Type B pancreatic cell (in vitro differentiated cells): Measurements from ENCODE around the gene DNAAF8. TPM values are rescaled to one million over a fixed set of nuclear protein-coding genes. Genes with fewer than 3 reads are reported as not detected.

Experiments
- DNase-seq: peaks from one replicate; pipeline ENCODE4 v3.0.0; 2021; ENCODE audit warnings: mixed read lengths; ENCODE audit not compliant: unreplicated experiment; ENCODE audit errors: extremely low spot score
- H3K27ac Mint-ChIP-seq: 2 replicates; pipeline ENCODE4 v1.8.0; 2021; ENCODE audit warnings: mild to moderate bottlenecking, mixed read lengths
- H3K27me3 Mint-ChIP-seq: 2 replicates; pipeline ENCODE4 v1.8.0; 2021; ENCODE audit warnings: mixed read lengths
- H3K36me3 Mint-ChIP-seq: 2 replicates; pipeline ENCODE4 v1.8.0; 2021; ENCODE audit warnings: mixed read lengths
- H3K4me1 Mint-ChIP-seq: one replicate; pipeline ENCODE4 v1.8.0; 2021; ENCODE audit warnings: mixed read lengths; ENCODE audit not compliant: unreplicated experiment
- H3K4me3 Mint-ChIP-seq: 2 replicates; pipeline ENCODE4 v1.8.0; 2021; ENCODE audit warnings: mild to moderate bottlenecking, mixed read lengths
- H3K9me3 Mint-ChIP-seq: 2 replicates; pipeline ENCODE4 v1.8.0; 2021; ENCODE audit warnings: mixed read lengths
- total RNA-seq: library from RNA; stranded (reverse); gene quantifications from 2 replicates; pipeline ENCODE4 v1.2.1, GENCODE V29; 2021; ENCODE audit warnings: low replicate concordance
- TF ChIP-seq, protein P1 (sequence below): fragments of 200-600 bp; sonication (generic); conservative IDR thresholded peaks from 2 replicates; pipeline ENCODE4 v1.5.0; 2021; ENCODE audit warnings: antibody characterized with exemption, mild to moderate bottlenecking

Gene DNAAF8
- total RNA-seq, 1 donor from 2014 or later = 2.6 TPM

DNA sequence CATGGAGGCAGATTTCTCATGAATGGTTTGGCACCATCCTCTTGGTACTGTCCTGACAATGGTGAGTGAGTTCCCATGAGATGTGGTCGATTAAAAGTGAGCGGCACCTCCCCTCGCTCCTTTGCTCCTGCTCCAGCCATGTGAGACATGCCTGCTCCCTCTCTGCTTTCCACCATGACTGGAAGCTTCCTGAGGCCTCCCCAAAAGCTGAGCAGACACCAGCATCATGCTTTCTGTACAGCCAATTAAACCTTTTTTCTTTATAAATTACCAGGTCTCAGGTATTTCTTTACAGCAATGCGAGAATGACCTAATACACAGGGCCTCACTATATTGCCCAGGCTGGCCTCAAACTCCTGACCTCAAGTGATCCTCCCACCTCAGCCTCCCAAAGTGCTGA lies 20.5 kb downstream of the DNAAF8 start:
- DNase-seq = no peak
- Mint-ChIP-seq H3K36me3 (peaks cover 22% of the 10 kb centered on the region), H3K9me3 (no peaks in the 10 kb centered on the region), H3K4me1 (no peaks in the 10 kb centered on the region), H3K27ac (no peak overlapping the region), H3K4me3 (no peak overlapping the region), H3K27me3 (no peaks in the 10 kb centered on the region)
- TF ChIP-seq, protein P1, sequence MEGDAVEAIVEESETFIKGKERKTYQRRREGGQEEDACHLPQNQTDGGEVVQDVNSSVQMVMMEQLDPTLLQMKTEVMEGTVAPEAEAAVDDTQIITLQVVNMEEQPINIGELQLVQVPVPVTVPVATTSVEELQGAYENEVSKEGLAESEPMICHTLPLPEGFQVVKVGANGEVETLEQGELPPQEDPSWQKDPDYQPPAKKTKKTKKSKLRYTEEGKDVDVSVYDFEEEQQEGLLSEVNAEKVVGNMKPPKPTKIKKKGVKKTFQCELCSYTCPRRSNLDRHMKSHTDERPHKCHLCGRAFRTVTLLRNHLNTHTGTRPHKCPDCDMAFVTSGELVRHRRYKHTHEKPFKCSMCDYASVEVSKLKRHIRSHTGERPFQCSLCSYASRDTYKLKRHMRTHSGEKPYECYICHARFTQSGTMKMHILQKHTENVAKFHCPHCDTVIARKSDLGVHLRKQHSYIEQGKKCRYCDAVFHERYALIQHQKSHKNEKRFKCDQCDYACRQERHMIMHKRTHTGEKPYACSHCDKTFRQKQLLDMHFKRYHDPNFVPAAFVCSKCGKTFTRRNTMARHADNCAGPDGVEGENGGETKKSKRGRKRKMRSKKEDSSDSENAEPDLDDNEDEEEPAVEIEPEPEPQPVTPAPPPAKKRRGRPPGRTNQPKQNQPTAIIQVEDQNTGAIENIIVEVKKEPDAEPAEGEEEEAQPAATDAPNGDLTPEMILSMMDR = no peak

DNA sequence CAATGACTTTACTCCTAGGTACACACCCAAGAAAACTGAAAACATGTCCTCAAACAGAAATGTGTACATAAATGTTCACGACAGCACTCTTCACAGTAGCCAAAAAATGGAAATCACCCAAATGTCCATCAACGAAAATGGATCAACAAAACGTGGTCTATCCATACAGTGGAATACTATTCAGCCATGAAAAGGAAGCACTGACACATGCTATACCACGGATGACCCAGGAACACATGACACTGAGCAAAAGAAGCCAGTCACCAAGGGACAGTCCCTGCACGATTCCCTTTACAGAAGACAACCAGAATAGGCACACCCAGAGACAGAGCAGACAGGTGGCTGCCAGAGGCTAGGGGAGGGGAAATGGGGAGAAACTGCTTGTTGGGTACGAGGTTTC lies 21.4 kb downstream of the DNAAF8 start:
- no peak for DNase-seq
- no peak overlapping the region for H3K27ac Mint-ChIP-seq
- TF ChIP-seq, protein P1 = no peak
- H3K4me1 Mint-ChIP-seq = no peaks in the 10 kb centered on the region
- H3K4me3 Mint-ChIP-seq = no peak overlapping the region
- H3K9me3 Mint-ChIP-seq = no peaks in the 10 kb centered on the region
- peaks cover 24% of the 10 kb centered on the region for H3K36me3 Mint-ChIP-seq
- H3K27me3 Mint-ChIP-seq = no peaks in the 10 kb centered on the region

DNA sequence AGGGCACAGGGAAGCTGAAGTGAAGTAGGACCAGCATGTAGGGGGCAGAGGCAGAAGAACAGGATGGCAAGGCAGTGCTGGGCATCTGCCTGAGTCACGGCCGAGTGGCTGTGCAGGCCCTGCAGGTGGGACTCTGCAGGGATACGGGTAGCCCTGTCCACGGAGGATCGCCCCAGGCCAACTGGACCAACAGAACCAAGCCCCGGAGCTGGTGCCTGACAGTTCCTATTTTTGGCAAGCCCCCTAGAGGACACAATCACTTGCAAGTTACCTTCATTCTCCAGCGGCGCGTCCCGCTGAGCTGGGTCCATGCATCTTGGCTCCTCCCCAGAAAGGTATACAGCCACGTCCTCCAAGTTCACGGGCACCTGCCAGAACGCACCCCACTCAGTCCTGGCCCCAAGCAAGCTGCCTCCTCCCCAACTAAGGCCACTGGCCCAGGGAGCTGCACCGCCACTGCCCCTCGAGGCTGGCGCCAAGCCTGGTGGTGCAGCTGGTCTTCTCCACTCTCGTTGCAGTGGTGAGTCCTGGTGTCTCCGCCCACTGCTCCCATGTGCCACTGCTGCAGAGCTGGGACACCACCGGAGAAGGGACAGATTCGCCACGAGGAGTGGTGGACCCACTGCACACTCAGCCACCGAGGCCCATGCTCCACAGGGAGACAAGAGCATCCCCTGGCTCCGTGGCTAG lies 26.0 kb downstream of the DNAAF8 start:
- TF ChIP-seq, protein P1 = no peak
- H3K27ac Mint-ChIP-seq = no peak overlapping the region
- H3K4me1 Mint-ChIP-seq = no peaks in the 10 kb centered on the region
- no peaks in the 10 kb centered on the region for H3K27me3 Mint-ChIP-seq
- H3K4me3 Mint-ChIP-seq = no peak overlapping the region
- peaks cover 20% of the 10 kb centered on the region for H3K36me3 Mint-ChIP-seq
- DNase-seq = no peak
- no peaks in the 10 kb centered on the region for H3K9me3 Mint-ChIP-seq

DNA sequence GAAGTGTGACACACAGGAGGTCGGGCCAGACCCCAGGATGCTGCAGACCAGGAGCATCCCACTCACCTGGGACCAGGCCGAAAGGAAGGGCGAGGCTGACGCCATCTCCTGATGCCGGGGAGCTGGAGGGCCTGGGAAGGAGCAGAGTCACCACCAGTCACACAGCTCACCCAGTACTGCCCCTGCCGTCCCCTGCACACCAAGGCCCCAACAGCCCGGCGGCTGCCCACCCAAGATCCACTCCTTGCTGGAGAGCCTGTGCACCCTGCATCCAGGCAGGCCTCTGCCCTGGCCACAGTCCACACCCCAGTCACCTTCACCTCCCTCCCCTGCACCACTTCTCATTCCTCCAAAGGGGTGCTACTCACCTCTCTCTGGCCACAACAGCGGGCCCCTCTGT lies 27.9 kb downstream of the DNAAF8 start:
- TF ChIP-seq, protein P1 = no peak
- no peak for DNase-seq
- H3K27ac Mint-ChIP-seq = no peak overlapping the region
- peaks cover 9% of the 10 kb centered on the region for H3K4me1 Mint-ChIP-seq
- no peaks in the 10 kb centered on the region for H3K27me3 Mint-ChIP-seq
- H3K36me3 Mint-ChIP-seq = peaks cover 9% of the 10 kb centered on the region
- no peak overlapping the region for H3K4me3 Mint-ChIP-seq
- no peaks in the 10 kb centered on the region for H3K9me3 Mint-ChIP-seq

DNA sequence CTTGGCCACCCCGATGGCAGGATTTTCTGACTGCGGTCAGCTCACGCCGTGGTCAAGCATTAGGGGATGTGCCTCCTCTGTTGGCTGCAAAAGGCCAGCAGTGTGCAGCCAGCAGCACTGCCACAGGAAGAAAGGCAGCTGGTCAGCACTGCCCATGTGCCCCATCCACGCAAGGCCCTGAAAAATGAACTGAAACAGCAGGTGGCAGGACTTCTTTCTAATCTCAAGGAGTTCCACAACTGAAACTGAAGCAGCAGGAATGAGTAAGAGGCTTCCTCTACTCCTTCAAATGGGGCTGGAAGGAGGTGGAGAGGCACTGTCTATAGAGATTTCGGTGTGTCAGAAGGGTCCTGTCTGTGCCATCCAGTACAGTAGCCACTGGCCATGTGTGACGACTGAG lies 29.5 kb downstream of the DNAAF8 start:
- Mint-ChIP-seq H3K4me1 (peaks cover 16% of the 10 kb centered on the region), H3K27me3 (no peaks in the 10 kb centered on the region), H3K9me3 (no peaks in the 10 kb centered on the region), H3K27ac (no peak overlapping the region), H3K4me3 (no peak overlapping the region), H3K36me3 (peaks cover 4% of the 10 kb centered on the region)
- no peak for DNase-seq
- TF ChIP-seq, protein P1 = no peak
